Muscle layer of duodenum (tissue), 2 donors: ENCODE results near the gene CAPZA1.
"Not testable (repeated sequence)": the region's sequence is repeated elsewhere in the genome, so short reads cannot be mapped to it uniquely, and the experiment has no call there.

ENCODE experiments used
- H3K27ac ChIP-seq: one replicate; pipeline ENCODE4 v1.7.0; 2013; ENCODE audit warnings: mild to moderate bottlenecking, low read length
- H3K27me3 ChIP-seq: one replicate; pipeline ENCODE4 v1.7.0; 2013; ENCODE audit warnings: low read depth, mild to moderate bottlenecking, control low read depth, low read length
- H3K36me3 ChIP-seq, 2 donors: one replicate each; pipeline ENCODE4 v1.7.0; 2013; ENCODE audit warnings: low read length in 2 of 2, control low read depth in 1 of 2, mild to moderate bottlenecking in 1 of 2; ENCODE audit not compliant: insufficient read depth in 2 of 2, control insufficient read depth in 1 of 2
- H3K4me1 ChIP-seq, 2 donors: one replicate each; pipeline ENCODE4 v1.7.0; 2013; ENCODE audit warnings: low read length in 2 of 2, mild to moderate bottlenecking in 2 of 2, control low read depth in 1 of 2, moderate library complexity in 1 of 2; ENCODE audit not compliant: insufficient read depth in 2 of 2, control insufficient read depth in 1 of 2
- H3K4me3 ChIP-seq, 2 donors: one replicate each; pipeline ENCODE4 v1.7.0; 2013; ENCODE audit warnings: low read length in 2 of 2, low read depth in 1 of 2, mild to moderate bottlenecking in 1 of 2
- H3K9me3 ChIP-seq, 2 donors: one replicate each; pipeline ENCODE4 v1.7.0; 2013; ENCODE audit warnings: low read length in 2 of 2, control low read depth in 1 of 2, mild to moderate bottlenecking in 1 of 2; ENCODE audit not compliant: control insufficient read depth in 1 of 2
- donor health status: healthy.

CAPZA1 gene

GRCh38 chr1:112629256-112629655, 9.6 kb downstream of the CAPZA1 start:
- no peak overlapping the region for H3K4me3 ChIP-seq

GRCh38 chr1:112633628-112634027, 14.0 kb downstream of the CAPZA1 start:
- Histone ChIP-seq H3K27me3 (no peaks in the 10 kb centered on the region), H3K4me1 (peaks cover 8 to 25% of the 10 kb centered on the region in 2 donors), H3K9me3 (no peaks in the 10 kb centered on the region), H3K27ac (no peak overlapping the region), H3K36me3 (no peaks in the 10 kb centered on the region), H3K4me3 (no peak overlapping the region)

More at GRCh38 chr1:112629256-112629655, 9.6 kb downstream of the CAPZA1 start:
- H3K9me3 ChIP-seq, result no peaks in the 10 kb centered on the region
- H3K27ac ChIP-seq, result no peak overlapping the region
- H3K36me3 ChIP-seq, result peaks cover 0 to 4% of the 10 kb centered on the region in 2 donors
- peaks cover 6 to 36% of the 10 kb centered on the region in 2 donors for H3K4me1 ChIP-seq
- H3K27me3 ChIP-seq, result no peaks in the 10 kb centered on the region

DNA sequence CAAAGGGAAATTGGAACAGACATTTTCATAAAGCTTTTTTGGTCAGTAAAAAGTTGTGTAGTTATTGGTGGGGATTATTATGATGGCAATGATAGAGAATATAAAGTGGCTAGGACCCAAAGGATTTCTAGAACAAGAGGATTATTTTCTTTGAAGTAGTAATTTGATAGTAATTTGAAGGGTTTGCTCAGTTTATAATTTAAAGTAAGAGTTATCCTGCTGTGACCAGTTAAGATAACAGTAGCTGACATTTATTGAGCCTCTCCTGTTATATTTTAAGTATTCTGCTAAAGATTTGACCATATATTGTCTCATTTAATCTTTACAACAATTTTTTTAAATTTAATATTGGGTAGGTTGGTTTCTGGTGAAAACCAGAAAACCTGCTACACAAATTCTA, 14.7 kb downstream of the CAPZA1 start:
- no peak overlapping the region for H3K27ac ChIP-seq
- no peaks in the 10 kb centered on the region for H3K27me3 ChIP-seq
- H3K4me3 ChIP-seq, result no peak overlapping the region
- H3K9me3 ChIP-seq, result no peaks in the 10 kb centered on the region
- no peaks in the 10 kb centered on the region for H3K36me3 ChIP-seq
- peaks cover 8 to 25% of the 10 kb centered on the region in 2 donors for H3K4me1 ChIP-seq

GRCh38 chr1:112636056-112636455, 16.4 kb downstream of the CAPZA1 start:
- Histone ChIP-seq H3K4me1 (peaks cover 8 to 18% of the 10 kb centered on the region in 2 donors), H3K9me3 (no peaks in the 10 kb centered on the region)

DNA sequence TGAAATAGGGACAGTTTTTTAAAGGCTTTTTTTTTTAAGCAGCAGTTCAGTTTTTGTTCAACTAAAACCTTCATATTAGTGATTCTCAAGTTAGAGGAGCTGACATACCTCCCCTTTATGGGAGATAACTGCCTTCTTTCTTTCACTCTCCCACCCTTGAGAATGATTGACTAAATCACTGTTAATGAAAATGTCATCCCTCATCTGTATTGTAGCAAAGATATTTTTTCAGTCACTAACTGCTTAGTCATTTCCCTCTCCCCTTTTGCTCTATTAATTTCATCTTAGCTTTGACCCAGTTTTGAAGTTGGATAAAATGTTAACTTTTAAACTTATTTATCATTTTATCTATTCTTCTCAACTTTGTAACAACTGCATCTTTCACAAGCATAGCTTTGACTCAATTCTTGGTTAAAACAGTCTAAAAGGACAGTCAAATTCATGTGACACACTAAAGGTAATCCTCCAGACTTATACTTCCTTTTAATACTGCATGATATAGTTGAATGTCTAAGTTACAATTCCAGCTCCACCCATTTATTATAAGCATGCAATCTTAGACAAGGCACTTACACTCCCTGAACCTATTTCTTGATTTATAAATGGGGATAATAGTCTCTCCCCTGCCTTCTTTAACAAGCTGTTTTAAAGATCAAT, 17.1 kb downstream of the CAPZA1 start:
- no peak overlapping the region for H3K27ac ChIP-seq
- H3K4me1 ChIP-seq, result peaks cover 8 to 18% of the 10 kb centered on the region in 2 donors

More at GRCh38 chr1:112636056-112636455, 16.4 kb downstream of the CAPZA1 start:
- H3K27me3 ChIP-seq, result no peaks in the 10 kb centered on the region
- H3K27ac ChIP-seq, result no peak overlapping the region
- no peaks in the 10 kb centered on the region for H3K36me3 ChIP-seq
- no peak overlapping the region for H3K4me3 ChIP-seq

DNA sequence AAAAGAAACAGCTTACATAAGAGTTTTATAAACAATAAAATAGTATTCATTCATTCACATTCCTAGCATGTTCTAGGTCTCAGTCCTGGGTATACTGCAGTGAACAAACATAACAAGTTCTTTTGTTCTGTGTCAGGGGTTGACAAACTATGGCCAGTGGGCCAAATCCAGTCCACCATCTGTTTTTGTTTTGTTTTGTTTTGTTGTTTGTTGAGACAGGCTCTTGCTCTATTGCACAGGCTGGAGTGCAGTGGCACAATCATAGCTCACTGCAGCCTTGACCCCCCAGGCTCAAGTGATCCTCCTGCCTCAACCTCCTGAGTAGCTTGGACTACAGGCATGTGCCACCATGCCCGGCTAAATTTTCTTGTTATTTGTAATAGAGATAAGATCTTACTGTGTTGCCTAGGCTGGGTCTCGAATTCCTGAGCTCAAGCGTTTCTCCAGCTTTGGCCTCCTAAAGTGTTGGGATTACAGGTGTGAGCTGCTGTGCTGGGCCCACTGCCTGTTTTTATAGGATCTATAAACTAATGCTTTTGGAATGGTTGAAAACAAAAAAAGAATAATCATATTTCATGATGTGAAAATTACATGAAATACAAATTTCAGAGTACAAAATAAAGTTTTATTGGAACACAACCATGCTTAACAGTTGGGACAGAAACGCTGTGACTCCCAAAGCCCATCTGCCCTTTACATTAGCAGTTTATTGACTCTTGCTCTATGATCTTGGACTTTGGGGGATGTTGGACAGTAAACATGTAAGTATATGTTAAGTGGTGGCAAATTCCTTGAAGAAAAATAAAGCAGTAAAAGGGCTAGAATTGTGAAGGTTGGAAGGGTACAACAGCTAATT, 17.9 kb downstream of the CAPZA1 start:
- Histone ChIP-seq H3K36me3 (no peaks in the 10 kb centered on the region), H3K9me3 (no peaks in the 10 kb centered on the region), H3K4me1 (peaks cover 8 to 18% of the 10 kb centered on the region in 2 donors), H3K4me3 (peak overlapping the region in 1 of 2 donors; percentile 7), H3K27me3 (no peaks in the 10 kb centered on the region), H3K27ac (no peak overlapping the region)

More for the DNA sequence above, 17.1 kb downstream of the CAPZA1 start:
- H3K27me3 ChIP-seq, result no peaks in the 10 kb centered on the region
- H3K9me3 ChIP-seq, result no peaks in the 10 kb centered on the region
- H3K4me3 ChIP-seq, result peak overlapping the region in 1 of 2 donors; percentile 7
- H3K36me3 ChIP-seq, result no peaks in the 10 kb centered on the region

DNA sequence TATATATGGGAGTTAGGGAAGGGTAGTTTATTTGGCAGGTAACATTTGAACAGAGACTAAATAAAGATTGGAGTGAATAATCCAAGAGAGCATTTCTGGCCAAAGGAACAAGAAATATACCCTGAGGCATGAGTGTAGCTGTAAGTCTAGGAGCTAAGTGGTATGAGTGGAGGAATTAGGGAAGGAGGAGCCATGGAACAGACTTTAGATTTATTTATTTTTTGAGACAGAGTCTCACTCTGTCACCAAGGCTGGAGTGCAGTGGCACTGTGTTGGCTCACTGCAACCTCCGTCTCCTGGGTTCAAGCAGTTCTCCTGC, 18.4 kb downstream of the CAPZA1 start:
- no peaks in the 10 kb centered on the region for H3K36me3 ChIP-seq
- no peak overlapping the region for H3K27ac ChIP-seq
- H3K27me3 ChIP-seq, result no peaks in the 10 kb centered on the region
- peaks cover 8 to 18% of the 10 kb centered on the region in 2 donors for H3K4me1 ChIP-seq
- no peaks in the 10 kb centered on the region for H3K9me3 ChIP-seq
- H3K4me3 ChIP-seq, result no peak overlapping the region

DNA sequence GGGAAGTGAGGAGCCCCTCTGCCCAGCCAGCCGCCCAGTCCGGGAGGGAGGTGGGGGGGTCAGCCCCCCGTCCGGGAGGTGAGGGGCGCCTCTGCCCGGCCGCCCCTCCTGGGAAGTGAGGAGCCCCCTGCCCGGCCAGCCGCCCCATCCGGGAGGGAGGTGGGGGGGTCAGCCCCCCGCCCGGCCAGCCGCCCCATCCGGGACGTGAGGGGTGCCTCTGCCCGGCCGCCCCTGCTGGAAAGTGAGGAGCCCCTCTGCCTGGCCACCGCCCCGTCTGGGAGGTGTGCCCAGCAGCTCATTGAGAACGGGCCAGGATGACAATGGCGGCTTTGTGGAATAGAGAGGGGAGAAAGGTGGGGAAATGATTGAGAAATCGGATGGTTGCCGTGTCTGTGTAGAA, 20.8 kb downstream of the CAPZA1 start:
- H3K36me3 ChIP-seq, H3K9me3 ChIP-seq, H3K4me3 ChIP-seq, H3K27ac ChIP-seq, H3K27me3 ChIP-seq: not testable (repeated sequence)
- peaks cover 8 to 12% of the 10 kb centered on the region in 2 donors for H3K4me1 ChIP-seq

DNA sequence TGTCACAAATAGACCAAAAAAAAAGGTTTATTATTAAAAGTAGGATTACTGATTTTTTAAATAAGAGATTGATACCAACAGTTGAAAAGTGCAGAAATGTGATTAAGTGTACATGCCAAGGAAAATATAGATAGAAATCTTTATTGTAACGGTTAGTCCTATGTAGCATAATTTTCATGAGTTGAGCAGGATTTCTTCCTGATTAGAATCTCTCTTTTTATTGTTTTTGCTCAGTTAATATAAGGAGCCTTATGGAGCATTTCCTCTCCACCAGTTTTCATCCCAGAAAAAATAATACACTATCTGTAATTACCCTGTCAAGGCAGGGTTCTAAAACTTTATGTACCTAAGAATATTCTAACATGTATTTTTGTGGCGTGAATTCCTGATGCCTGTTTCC, 23.4 kb downstream of the CAPZA1 start:
- Histone ChIP-seq H3K9me3 (no peaks in the 10 kb centered on the region), H3K27me3 (no peaks in the 10 kb centered on the region), H3K27ac (no peak overlapping the region), H3K4me3 (no peak overlapping the region), H3K36me3 (peaks cover 4% of the 10 kb centered on the region in 2 donors), H3K4me1 (no peaks in the 10 kb centered on the region)

DNA sequence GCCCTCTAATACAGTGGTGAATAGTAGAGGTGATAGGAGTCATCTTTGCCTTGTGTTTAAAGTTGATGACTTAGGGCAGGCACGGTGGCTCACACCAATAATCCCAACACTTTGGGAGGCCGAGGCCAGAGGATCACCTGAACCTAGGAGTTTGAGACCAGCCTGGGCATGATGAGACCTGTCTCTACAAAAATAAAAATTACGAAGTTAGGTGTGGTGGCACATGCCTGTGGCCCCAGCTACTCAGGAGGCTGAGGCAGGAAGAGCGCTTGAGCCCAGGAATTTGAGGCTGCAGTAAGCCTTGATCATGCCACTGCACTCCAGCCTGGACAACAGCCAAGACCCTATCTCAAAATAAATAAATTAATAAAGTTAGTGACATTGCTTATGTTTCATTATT, 26.6 kb downstream of the CAPZA1 start:
- no peak overlapping the region for H3K27ac ChIP-seq
- no peaks in the 10 kb centered on the region for H3K9me3 ChIP-seq
- H3K4me1 ChIP-seq, result no peaks in the 10 kb centered on the region
- no peaks in the 10 kb centered on the region for H3K27me3 ChIP-seq
- H3K4me3 ChIP-seq, result no peak overlapping the region
- peaks cover 28 to 31% of the 10 kb centered on the region in 2 donors for H3K36me3 ChIP-seq

GRCh38 chr1:112651205-112651604, 31.6 kb downstream of the CAPZA1 start:
- Histone ChIP-seq H3K27ac (no peak overlapping the region), H3K36me3 (peaks cover 36 to 46% of the 10 kb centered on the region in 2 donors)

More at GRCh38 chr1:112651205-112651604, 31.6 kb downstream of the CAPZA1 start:
- H3K4me3 ChIP-seq, result no peak overlapping the region
- no peaks in the 10 kb centered on the region for H3K27me3 ChIP-seq
- no peaks in the 10 kb centered on the region for H3K9me3 ChIP-seq
- no peaks in the 10 kb centered on the region for H3K4me1 ChIP-seq
